ENCODE data around the gene CAMSAP2.

GRCh38 chr1:200738949-200739651 lies 407 bp downstream of the CAMSAP2 start:
- TF ChIP-seq CTCF (IDR thresholded peaks at IDR 0.05; ENCODE audit: low read depth, low read length), result no peak
- TF ChIP-seq POLR2A (IDR thresholded peaks at IDR 0.05; ENCODE audit: extremely low read depth, insufficient read length), result no peak
- no peak for TF ChIP-seq MAX (IDR thresholded peaks at IDR 0.05; ENCODE audit: low read depth, low read length)
- no peak for TF ChIP-seq MYC (IDR thresholded peaks at IDR 0.05; ENCODE audit: low read depth, low read length)
